WTC11 (cell line): ENCODE results near the gene DDX20. TPM values are rescaled to one million over a fixed set of nuclear protein-coding genes. Genes with fewer than 3 reads are reported as not detected.
A peak's percentile ranks its signal among the peaks of the same experiment; 100 is the strongest.

Experiments
- ATAC-seq: fragments of 200-7000 bp; cut with Tn5 transposase; 2 replicates; pipeline ENCODE4 v1.10.0; 2021; ENCODE audit warnings: mild to moderate bottlenecking, moderate library complexity
- CTCF ChIA-PET: fragments of 300-600 bp; sonication (Branson Sonifier 250); formaldehyde crosslinking; loops from one replicate; lab custom pipeline; 2021; ENCODE audit warnings: antibody characterized with exemption; lab: Charles Lee
- POLR2A ChIA-PET: fragments of 350-600 bp; sonication (Branson Sonifier 250); formaldehyde crosslinking; loops from one replicate; lab custom pipeline; 2021; ENCODE audit warnings: antibody characterized with exemption; lab: Charles Lee
- DNase-seq: peaks from one replicate; pipeline ENCODE4 v3.0.0; 2021; ENCODE audit warnings: low spot score
- H3K27ac Mint-ChIP-seq: 2 replicates; pipeline ENCODE4 v1.8.0; 2021; ENCODE audit warnings: mixed read lengths
- H3K27me3 Mint-ChIP-seq: 2 replicates; pipeline ENCODE4 v1.8.0; 2021; ENCODE audit warnings: low read depth, mild to moderate bottlenecking, moderate library complexity, mixed read lengths
- H3K36me3 Mint-ChIP-seq: 2 replicates; pipeline ENCODE4 v1.8.0; 2021; ENCODE audit warnings: mixed read lengths
- H3K4me1 Mint-ChIP-seq: 2 replicates; pipeline ENCODE4 v1.8.0; 2022; ENCODE audit warnings: mixed read lengths
- H3K4me3 Mint-ChIP-seq: 2 replicates; pipeline ENCODE4 v1.8.0; 2021; ENCODE audit warnings: mild to moderate bottlenecking, moderate library complexity, mixed read lengths
- H3K9me3 Mint-ChIP-seq: 2 replicates; pipeline ENCODE4 v1.8.0; 2021; ENCODE audit warnings: mixed read lengths
- ATF6 ChIP-seq: sonication (generic); formaldehyde crosslinking; IDR thresholded peaks from 2 replicates; pipeline ENCODE4 v1.8.1; 2023; ENCODE audit warnings: mild to moderate bottlenecking, missing genetic modification reagents
- E2F1 ChIP-seq: sonication (generic); formaldehyde crosslinking; IDR thresholded peaks from 2 replicates; pipeline ENCODE4 v1.8.0; 2022; ENCODE audit warnings: mild to moderate bottlenecking, missing genetic modification reagents
- FOXP4 ChIP-seq: sonication (generic); formaldehyde crosslinking; IDR thresholded peaks from 2 replicates; pipeline ENCODE4 v1.8.0; 2022; ENCODE audit warnings: mild to moderate bottlenecking, missing genetic modification reagents
- GABPB1 ChIP-seq: sonication (generic); formaldehyde crosslinking; IDR thresholded peaks from 2 replicates; pipeline ENCODE4 v1.8.1; 2023; ENCODE audit warnings: mild to moderate bottlenecking, missing genetic modification reagents
- JUN ChIP-seq: sonication (generic); formaldehyde crosslinking; IDR thresholded peaks from 2 replicates; pipeline ENCODE4 v1.8.0; 2023; ENCODE audit warnings: mild to moderate bottlenecking, missing genetic modification reagents
- KAT7 ChIP-seq: sonication (generic); formaldehyde crosslinking; IDR thresholded peaks from 2 replicates; pipeline ENCODE4 v1.8.1; 2023; ENCODE audit warnings: missing genetic modification reagents, mild to moderate bottlenecking, borderline replicate concordance
- NFYB ChIP-seq: sonication (generic); formaldehyde crosslinking; conservative IDR thresholded peaks from 2 replicates; pipeline ENCODE4 v1.8.0; 2022; ENCODE audit warnings: low read depth, missing genetic modification reagents
- NR1H2 ChIP-seq: sonication (generic); formaldehyde crosslinking; IDR thresholded peaks from 2 replicates; pipeline ENCODE4 v1.9.0; 2021; ENCODE audit warnings: mild to moderate bottlenecking, moderate library complexity, missing genetic modification reagents
- NR2C2 ChIP-seq: sonication (generic); formaldehyde crosslinking; IDR thresholded peaks from 2 replicates; pipeline ENCODE4 v1.8.0; 2022; ENCODE audit warnings: mild to moderate bottlenecking, missing genetic modification reagents
- NR3C1 ChIP-seq: sonication (generic); formaldehyde crosslinking; conservative IDR thresholded peaks from 2 replicates; pipeline ENCODE4 v1.8.1; 2023; ENCODE audit warnings: low read depth, mild to moderate bottlenecking, missing genetic modification reagents
- OVOL2 ChIP-seq: fragments of 250-450 bp; sonication (Bioruptor Pico); IDR thresholded peaks from 2 replicates; pipeline ENCODE4 v1.9.0; 2021; ENCODE audit warnings: mild to moderate bottlenecking, borderline replicate concordance
- SMAD4 ChIP-seq: sonication (generic); formaldehyde crosslinking; IDR thresholded peaks from 2 replicates; pipeline ENCODE4 v1.8.0; 2022; ENCODE audit warnings: mild to moderate bottlenecking, missing genetic modification reagents
- TEAD1 ChIP-seq: sonication (generic); formaldehyde crosslinking; IDR thresholded peaks from 2 replicates; pipeline ENCODE4 v1.8.0; 2022; ENCODE audit warnings: mild to moderate bottlenecking, missing genetic modification reagents
- ZMAT4 ChIP-seq: fragments of 250-450 bp; sonication (Bioruptor Pico); IDR thresholded peaks from 2 replicates; pipeline ENCODE4 v1.9.0; 2021; ENCODE audit warnings: mild to moderate bottlenecking
- ZNF317 ChIP-seq: sonication (generic); formaldehyde crosslinking; IDR thresholded peaks from 2 replicates; pipeline ENCODE4 v1.8.1; 2023; ENCODE audit warnings: low read depth, mild to moderate bottlenecking, moderate library complexity, missing genetic modification reagents, borderline replicate concordance
- ZNF416 ChIP-seq: fragments of 250-450 bp; sonication (Bioruptor Pico); IDR thresholded peaks from 2 replicates; pipeline ENCODE4 v1.9.0; 2021; ENCODE audit warnings: mild to moderate bottlenecking, inconsistent platforms
- ZNF423 ChIP-seq: fragments of 250-450 bp; sonication (Bioruptor Pico); IDR thresholded peaks from 2 replicates; pipeline ENCODE4 v2.1.2; 2022; ENCODE audit warnings: mild to moderate bottlenecking, moderate library complexity
- ZNF512 ChIP-seq: sonication (generic); formaldehyde crosslinking; IDR thresholded peaks from 2 replicates; pipeline ENCODE4 v1.8.1; 2022; ENCODE audit warnings: missing genetic modification reagents, borderline replicate concordance
- total RNA-seq: library from RNA; stranded (reverse); gene quantifications from 3 replicates; pipeline ENCODE4 v1.2.3, GENCODE V29; 2021
- TF ChIP-seq, protein P1 (sequence below): sonication (generic); formaldehyde crosslinking; IDR thresholded peaks from 2 replicates; pipeline ENCODE4 v1.8.1; 2023; ENCODE audit warnings: mild to moderate bottlenecking, missing genetic modification reagents
- TF ChIP-seq, protein P2 (sequence below): fragments of 250-450 bp; sonication (Bioruptor Pico); IDR thresholded peaks from 2 replicates; pipeline ENCODE4 v2.1.2; 2022; ENCODE audit warnings: mild to moderate bottlenecking, moderate library complexity
- TF ChIP-seq, protein P3 (sequence below): sonication (generic); formaldehyde crosslinking; IDR thresholded peaks from 2 replicates; pipeline ENCODE4 v1.8.1; 2023; ENCODE audit warnings: mild to moderate bottlenecking, moderate library complexity, missing genetic modification reagents

The DDX20 gene
- total RNA-seq, 1 experiment from 2014 or later, result 19.3 TPM

- Mint-ChIP-seq H3K27ac (peak overlapping the region; percentile 27), H3K4me1 (peaks cover 22% of the 10 kb centered on the region), H3K4me3 (no peak overlapping the region), H3K36me3 (no peaks in the 10 kb centered on the region; the same call in 1 of the 2 replicates), H3K9me3 (no peaks in the 10 kb centered on the region), H3K27me3 (peaks cover 23% of the 10 kb centered on the region)
- ChIA-PET POLR2A (interaction anchor here (0.9 to 1.9 kb wide), 9 partner anchors 9 to 230 kb away, joined by 3 to 6 read pairs (median 4); partner anchors contain the start of gene DDX20), CTCF (interaction anchor here (1.1 to 7.7 kb wide), 8 partner anchors 10 to 289 kb away, joined by 4 to 78 read pairs (median 18); partner anchors contain the start of genes ATP5PB and WDR77)
- no peak for TF ChIP-seq ZNF317
- 0 out of 2 replicates have a peak, but pooled peaks have one; percentile 10 for TF ChIP-seq NFYB (CRISPR knock-in tag)
- ATAC-seq, result no peak; the same call in 1 of the 2 replicates
- DNase-seq, result no peak
Measured at GRCh38 chr1:111738133-111738435, 17.6 kb upstream of the DDX20 start.

DNA sequence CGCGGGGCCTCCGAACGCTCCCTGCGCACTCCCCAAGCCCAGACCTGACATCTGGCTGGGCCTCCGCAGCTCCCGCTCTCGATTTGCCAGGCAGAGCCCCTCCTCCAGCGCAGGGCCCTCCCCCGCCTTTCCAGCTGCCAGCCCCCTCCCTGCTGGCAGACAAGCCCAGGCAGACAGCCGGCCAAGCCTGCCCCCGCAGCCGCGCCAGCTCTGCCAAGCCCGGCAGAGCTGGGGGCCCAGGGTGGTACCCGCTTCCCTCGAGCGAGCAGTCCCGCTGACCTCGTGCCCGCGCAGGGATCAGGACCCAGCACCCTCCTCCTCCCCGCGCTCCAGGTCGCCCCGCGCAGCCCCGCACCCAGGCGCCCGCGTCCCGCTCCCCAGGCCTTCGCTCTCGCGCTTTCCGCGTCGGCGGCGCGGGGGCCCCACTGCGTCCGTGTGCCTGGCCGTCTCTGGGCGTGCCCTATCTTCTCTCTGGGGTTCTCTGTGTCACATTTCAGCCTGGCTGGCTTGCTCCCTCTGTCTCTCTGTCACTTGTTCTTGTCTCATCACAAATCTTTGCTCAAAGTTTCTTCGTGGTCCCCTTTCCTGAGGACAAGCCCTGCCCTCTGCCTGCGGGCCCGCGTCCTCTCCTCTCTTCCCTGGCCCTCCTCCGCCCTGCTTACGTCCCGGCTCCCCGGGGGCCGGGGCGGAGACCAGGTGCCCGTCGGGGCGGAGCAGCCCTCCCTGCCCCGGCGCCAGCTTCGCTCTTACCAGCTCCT is 17.1 kb upstream of the DDX20 start:
- POLR2A ChIA-PET, result interaction anchor here (0.9 to 1.9 kb wide), 8 partner anchors 9 to 18 kb away, joined by 3 to 6 read pairs (median 4); partner anchors contain the start of gene DDX20
- DNase-seq (peak; percentile 75), ATAC-seq (peak; percentile 12)
- peak overlapping the region; percentile 99 for H3K27ac Mint-ChIP-seq
- H3K9me3 Mint-ChIP-seq, result no peaks in the 10 kb centered on the region
- H3K4me1 Mint-ChIP-seq, result peaks cover 19% of the 10 kb centered on the region
- no peaks in the 10 kb centered on the region; the same call in 1 of the 2 replicates for H3K36me3 Mint-ChIP-seq
- CTCF ChIA-PET, result interaction anchor here (1.1 to 7.7 kb wide), 12 partner anchors 10 to 289 kb away, joined by 3 to 78 read pairs (median 6); partner anchors contain the start of genes ATP5PB and WDR77
- peaks cover 23% of the 10 kb centered on the region for H3K27me3 Mint-ChIP-seq
- no peak overlapping the region for H3K4me3 Mint-ChIP-seq
- TF ChIP-seq GABPB1, result peak; percentile 60; the same call in 1 of the 2 replicates
- TF ChIP-seq NR1H2 (CRISPR knock-in tag), result no peak
- no peak for TF ChIP-seq OVOL2 (CRISPR knock-in tag)
- 0 out of 2 replicates have a peak, but pooled peaks have one; percentile 75 for TF ChIP-seq KAT7 (CRISPR knock-in tag)
- no peak for TF ChIP-seq SMAD4 (CRISPR knock-in tag)
- no peak for TF ChIP-seq ZMAT4 (CRISPR knock-in tag)
- no peak for TF ChIP-seq FOXP4 (CRISPR knock-in tag)
- peak; percentile 44; the same call in 1 of the 2 replicates for TF ChIP-seq ZNF423 (CRISPR knock-in tag)
- peak; percentile 10; the same call in 1 of the 2 replicates for TF ChIP-seq E2F1 (CRISPR knock-in tag)
- TF ChIP-seq, protein P1, sequence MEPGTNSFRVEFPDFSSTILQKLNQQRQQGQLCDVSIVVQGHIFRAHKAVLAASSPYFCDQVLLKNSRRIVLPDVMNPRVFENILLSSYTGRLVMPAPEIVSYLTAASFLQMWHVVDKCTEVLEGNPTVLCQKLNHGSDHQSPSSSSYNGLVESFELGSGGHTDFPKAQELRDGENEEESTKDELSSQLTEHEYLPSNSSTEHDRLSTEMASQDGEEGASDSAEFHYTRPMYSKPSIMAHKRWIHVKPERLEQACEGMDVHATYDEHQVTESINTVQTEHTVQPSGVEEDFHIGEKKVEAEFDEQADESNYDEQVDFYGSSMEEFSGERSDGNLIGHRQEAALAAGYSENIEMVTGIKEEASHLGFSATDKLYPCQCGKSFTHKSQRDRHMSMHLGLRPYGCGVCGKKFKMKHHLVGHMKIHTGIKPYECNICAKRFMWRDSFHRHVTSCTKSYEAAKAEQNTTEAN (CRISPR knock-in tag), result 0 out of 2 replicates have a peak, but pooled peaks have one; percentile 8
- no peak for TF ChIP-seq NR2C2 (CRISPR knock-in tag)
- TF ChIP-seq JUN (CRISPR knock-in tag), result no peak
- no peak for TF ChIP-seq TEAD1 (CRISPR knock-in tag)
- TF ChIP-seq ZNF416 (CRISPR knock-in tag), result no peak
- TF ChIP-seq ATF6, result no peak
- TF ChIP-seq, protein P2, sequence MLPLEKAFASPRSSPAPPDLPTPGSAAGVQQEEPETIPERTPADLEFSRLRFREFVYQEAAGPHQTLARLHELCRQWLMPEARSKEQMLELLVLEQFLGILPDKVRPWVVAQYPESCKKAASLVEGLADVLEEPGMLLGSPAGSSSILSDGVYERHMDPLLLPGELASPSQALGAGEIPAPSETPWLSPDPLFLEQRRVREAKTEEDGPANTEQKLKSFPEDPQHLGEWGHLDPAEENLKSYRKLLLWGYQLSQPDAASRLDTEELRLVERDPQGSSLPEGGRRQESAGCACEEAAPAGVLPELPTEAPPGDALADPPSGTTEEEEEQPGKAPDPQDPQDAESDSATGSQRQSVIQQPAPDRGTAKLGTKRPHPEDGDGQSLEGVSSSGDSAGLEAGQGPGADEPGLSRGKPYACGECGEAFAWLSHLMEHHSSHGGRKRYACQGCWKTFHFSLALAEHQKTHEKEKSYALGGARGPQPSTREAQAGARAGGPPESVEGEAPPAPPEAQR (CRISPR knock-in tag), result no peak
- TF ChIP-seq NR3C1 (CRISPR knock-in tag), result no peak
- TF ChIP-seq ZNF512, result no peak
- TF ChIP-seq, protein P3, sequence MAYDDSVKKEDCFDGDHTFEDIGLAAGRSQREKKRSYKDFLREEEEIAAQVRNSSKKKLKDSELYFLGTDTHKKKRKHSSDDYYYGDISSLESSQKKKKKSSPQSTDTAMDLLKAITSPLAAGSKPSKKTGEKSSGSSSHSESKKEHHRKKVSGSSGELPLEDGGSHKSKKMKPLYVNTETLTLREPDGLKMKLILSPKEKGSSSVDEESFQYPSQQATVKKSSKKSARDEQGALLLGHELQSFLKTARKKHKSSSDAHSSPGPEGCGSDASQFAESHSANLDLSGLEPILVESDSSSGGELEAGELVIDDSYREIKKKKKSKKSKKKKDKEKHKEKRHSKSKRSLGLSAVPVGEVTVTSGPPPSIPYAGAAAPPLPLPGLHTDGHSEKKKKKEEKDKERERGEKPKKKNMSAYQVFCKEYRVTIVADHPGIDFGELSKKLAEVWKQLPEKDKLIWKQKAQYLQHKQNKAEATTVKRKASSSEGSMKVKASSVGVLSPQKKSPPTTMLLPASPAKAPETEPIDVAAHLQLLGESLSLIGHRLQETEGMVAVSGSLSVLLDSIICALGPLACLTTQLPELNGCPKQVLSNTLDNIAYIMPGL (CRISPR knock-in tag), result no peak; the same call in 1 of the 2 replicates
